Measurements from ENCODE around the gene RSRC1.

RSRC1 gene

GRCh38 chr3:158097593-158098308 lies 12.1 kb upstream of the RSRC1 start:
- in situ Hi-C loops (cut with HindIII; ENCODE audit: low pct_ligation_motif_present, low sequenced_read_pairs) = no loop called here
- peak overlapping the region; percentile 58 for H3K4me3 ChIP-seq (ENCODE audit: low read depth, low read length)
- H3K27ac ChIP-seq = no peak overlapping the region
- DNase-seq = peak; percentile 39
- no peaks in the 10 kb centered on the region for H3K36me3 ChIP-seq (replicated peaks)
- no peak for TF ChIP-seq CTCF (IDR thresholded peaks at IDR 0.05; ENCODE audit: low read depth, low read length, missing control alignments)
- H3K27me3 ChIP-seq (replicated peaks) = peaks cover 87% of the 10 kb centered on the region

GRCh38 chr3:158098309-158098639 lies 11.6 kb upstream of the RSRC1 start:
- Histone ChIP-seq H3K27ac (no peak overlapping the region), H3K4me3 (ENCODE audit: low read depth, low read length) (peak overlapping the region; percentile 58), H3K27me3 (replicated peaks) (peaks cover 91% of the 10 kb centered on the region)

GRCh38 chr3:158098834-158099424 lies 11.0 kb upstream of the RSRC1 start:
- H3K36me3 ChIP-seq (replicated peaks) = no peaks in the 10 kb centered on the region
- peaks cover 93% of the 10 kb centered on the region for H3K27me3 ChIP-seq (replicated peaks)
- in situ Hi-C loops (cut with HindIII; ENCODE audit: low pct_ligation_motif_present, low sequenced_read_pairs) = no loop called here
- DNase-seq = no peak
- no peak overlapping the region for H3K4me3 ChIP-seq (ENCODE audit: low read depth, low read length)
- no peak overlapping the region for H3K27ac ChIP-seq
- no peak for TF ChIP-seq CTCF (IDR thresholded peaks at IDR 0.05; ENCODE audit: low read depth, low read length, missing control alignments)

More at GRCh38 chr3:158098309-158098639, 11.6 kb upstream of the RSRC1 start:
- TF ChIP-seq CTCF (IDR thresholded peaks at IDR 0.05; ENCODE audit: low read depth, low read length, missing control alignments) = no peak
- no peaks in the 10 kb centered on the region for H3K36me3 ChIP-seq (replicated peaks)
- DNase-seq = no peak
- in situ Hi-C loops (cut with HindIII; ENCODE audit: low pct_ligation_motif_present, low sequenced_read_pairs) = no loop called here

- no peak overlapping the region for H3K27ac ChIP-seq
- peaks cover 91% of the 10 kb centered on the region for H3K27me3 ChIP-seq (replicated peaks)
- no peaks in the 10 kb centered on the region for H3K36me3 ChIP-seq (replicated peaks)
- H3K4me3 ChIP-seq (ENCODE audit: low read depth, low read length) = no peak overlapping the region
- TF ChIP-seq CTCF (IDR thresholded peaks at IDR 0.05; ENCODE audit: low read depth, low read length, missing control alignments) = no peak
- in situ Hi-C loops (cut with HindIII; ENCODE audit: low pct_ligation_motif_present, low sequenced_read_pairs) = no loop called here
- no peak for DNase-seq
Measured at GRCh38 chr3:158100681-158101080, 9.2 kb upstream of the RSRC1 start.

GRCh38 chr3:158101335-158102241 lies 8.3 kb upstream of the RSRC1 start:
- Histone ChIP-seq H3K27me3 (replicated peaks) (peaks cover 92% of the 10 kb centered on the region), H3K27ac (no peak overlapping the region), H3K36me3 (replicated peaks) (no peaks in the 10 kb centered on the region), H3K4me3 (ENCODE audit: low read depth, low read length) (no peak overlapping the region)
- no peak for DNase-seq
- in situ Hi-C loops (cut with HindIII; ENCODE audit: low pct_ligation_motif_present, low sequenced_read_pairs) = no loop called here
- TF ChIP-seq CTCF (IDR thresholded peaks at IDR 0.05; ENCODE audit: low read depth, low read length, missing control alignments) = no peak

Measured in brain microvascular endothelial cell (primary cell).